ENCODE measurements around the gene CARD18. TPM values are rescaled to one million over a fixed set of nuclear protein-coding genes. Genes with fewer than 3 reads are reported as not detected.

The CARD18 gene
- total RNA-seq, 1 experiment from 2014 or later = not detected

- no CpG with 5 or more reads among the region's 2 CpGs for WGBS (ENCODE audit: extremely low coverage, insufficient read length, low lambda C conversion rate)
These were observed 41.5 kb upstream of the CARD18 start for GRCh38 chr11:105181100-105181499.

More at GRCh38 chr11:105181100-105181499, 41.5 kb upstream of the CARD18 start:
- Mint-ChIP-seq H3K4me1 (no peaks in the 10 kb centered on the region), H3K27me3 (ENCODE audit: low read depth) (no peaks in the 10 kb centered on the region), H3K36me3 (ENCODE audit: insufficient read depth in 1 of 3, low read depth in 3 of 3) (no peaks in the 10 kb centered on the region), H3K27ac (no peak overlapping the region), H3K9me3 (no peaks in the 10 kb centered on the region; a peak in 1 of 5 replicates), H3K4me3 (no peak overlapping the region)
- Histone ChIP-seq H3K4me1 (ENCODE audit: insufficient read depth, low read length) (no peaks in the 10 kb centered on the region), H3K79me2 (ENCODE audit: insufficient read depth, low read length) (no peaks in the 10 kb centered on the region), H3K9me3 (ENCODE audit: control insufficient read depth, low read depth, low read length) (no peaks in the 10 kb centered on the region), H3K56ac (ENCODE audit: insufficient read length, low read depth, low read length) (no peak overlapping the region), H3K79me1 (ENCODE audit: insufficient read depth, low read depth, low read length, poor library complexity, severe bottlenecking) (no peaks in the 10 kb centered on the region), H3K9ac (ENCODE audit: extremely low read depth, insufficient read length, low read length) (no peak overlapping the region), H3K23ac (ENCODE audit: insufficient read length, low read depth, low read length) (no peak overlapping the region), H2BK20ac (ENCODE audit: low read depth, low read length, poor library complexity, severe bottlenecking) (no peak overlapping the region), H3K4me2 (ENCODE audit: insufficient read depth, insufficient read length, low read length) (no peak overlapping the region), H3T11ph (ENCODE audit: low read length) (no peak overlapping the region), H2BK15ac (ENCODE audit: low read depth, low read length) (no peak overlapping the region), H4K20me1 (ENCODE audit: control insufficient read depth, insufficient read depth, insufficient read length) (no peaks in the 10 kb centered on the region), H3K27me3 (ENCODE audit: insufficient read depth, low read length) (no peaks in the 10 kb centered on the region), H4K5ac (ENCODE audit: insufficient read length, low read depth, low read length) (no peak overlapping the region), H2AFZ (ENCODE audit: low read length) (no peak overlapping the region), H3K18ac (ENCODE audit: insufficient read length, low read depth, low read length) (no peak overlapping the region), H2AK5ac (ENCODE audit: insufficient read length, low read length) (no peak overlapping the region), H3K4ac (ENCODE audit: low read depth, low read length) (no peak overlapping the region), H4K8ac (replicated peaks; ENCODE audit: insufficient read length, low read depth, low read length) (no peak overlapping the region), H3K23me2 (ENCODE audit: insufficient read length, low read depth, low read length, poor library complexity, severe bottlenecking) (no peaks in the 10 kb centered on the region), H3K27ac (ENCODE audit: insufficient read length, low read depth, low read length) (no peak overlapping the region), H2BK5ac (ENCODE audit: insufficient read length, low read length) (no peak overlapping the region), H2BK120ac (ENCODE audit: low read depth, low read length, poor library complexity, severe bottlenecking) (no peak overlapping the region), H4K91ac (ENCODE audit: insufficient read length, low read depth, low read length) (no peak overlapping the region), H2BK12ac (ENCODE audit: insufficient read length, low read depth, low read length) (no peak overlapping the region), H3K14ac (ENCODE audit: insufficient read depth, low read length) (no peak overlapping the region)
- TF ChIP-seq CTCF (conservative IDR thresholded peaks at IDR 0.05) = no peak
- no peak for DNase-seq

Data from H9 (cell line).